T-helper 9 cell (primary cell): ENCODE measurements around the gene ZCCHC3.
"Not testable (repeated sequence)": the region's sequence is repeated elsewhere in the genome, so short reads cannot be mapped to it uniquely, and the experiment has no call there.

ENCODE experiments used
- DNase-seq: peaks from one replicate; pipeline ENCODE4 v3.0.0-alpha.2; 2020
- total RNA-seq, 2 donors: gene quantifications; one replicate each; lab custom pipeline; 2026; lab: John Stamatoyannopoulos, UW

The ZCCHC3 gene, protein sequence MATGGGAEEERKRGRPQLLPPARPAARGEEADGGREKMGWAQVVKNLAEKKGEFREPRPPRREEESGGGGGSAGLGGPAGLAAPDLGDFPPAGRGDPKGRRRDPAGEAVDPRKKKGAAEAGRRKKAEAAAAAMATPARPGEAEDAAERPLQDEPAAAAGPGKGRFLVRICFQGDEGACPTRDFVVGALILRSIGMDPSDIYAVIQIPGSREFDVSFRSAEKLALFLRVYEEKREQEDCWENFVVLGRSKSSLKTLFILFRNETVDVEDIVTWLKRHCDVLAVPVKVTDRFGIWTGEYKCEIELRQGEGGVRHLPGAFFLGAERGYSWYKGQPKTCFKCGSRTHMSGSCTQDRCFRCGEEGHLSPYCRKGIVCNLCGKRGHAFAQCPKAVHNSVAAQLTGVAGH
- total RNA-seq: 48.5 to 56.2 reads per million in 2 donors

DNA sequence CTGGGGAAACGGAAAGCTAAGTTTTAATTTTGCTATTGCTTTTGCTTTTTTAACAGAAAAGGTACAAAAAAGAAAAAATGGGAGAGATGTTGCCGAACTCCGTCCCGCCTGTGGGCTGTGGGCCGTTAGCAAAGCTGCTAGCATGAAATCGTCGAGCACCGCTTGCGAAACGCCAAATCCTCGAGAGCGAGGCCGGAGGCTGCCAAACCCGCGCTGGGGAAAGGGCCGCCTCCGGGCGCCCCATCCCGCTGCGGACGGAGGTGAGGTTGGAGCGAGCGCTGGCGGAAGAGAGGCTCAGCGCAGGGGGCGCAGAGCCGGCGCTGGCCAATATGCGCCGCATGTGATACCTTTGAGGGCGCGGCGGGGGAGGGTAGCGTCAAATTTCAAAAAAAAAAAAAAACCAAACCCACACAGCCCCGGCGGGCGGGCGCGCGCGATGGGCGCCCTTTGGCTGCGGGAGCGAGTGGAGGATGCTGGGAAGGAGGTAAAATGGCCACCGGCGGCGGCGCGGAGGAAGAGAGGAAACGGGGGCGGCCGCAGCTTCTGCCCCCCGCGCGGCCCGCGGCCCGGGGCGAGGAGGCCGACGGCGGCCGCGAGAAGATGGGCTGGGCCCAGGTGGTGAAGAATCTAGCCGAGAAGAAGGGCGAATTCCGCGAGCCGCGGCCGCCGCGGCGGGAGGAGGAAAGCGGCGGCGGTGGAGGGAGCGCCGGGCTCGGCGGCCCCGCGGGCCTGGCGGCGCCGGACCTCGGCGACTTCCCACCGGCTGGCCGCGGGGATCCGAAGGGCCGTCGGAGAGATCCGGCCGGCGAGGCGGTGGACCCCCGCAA is at the start of gene ZCCHC3:
TSS of gene ZCCHC3 (plus strand) at position 473 of the 827 bp plus-strand sequence. CDS start at position 490, 17 bp downstream.
- peak; percentile 69 for DNase-seq

DNA sequence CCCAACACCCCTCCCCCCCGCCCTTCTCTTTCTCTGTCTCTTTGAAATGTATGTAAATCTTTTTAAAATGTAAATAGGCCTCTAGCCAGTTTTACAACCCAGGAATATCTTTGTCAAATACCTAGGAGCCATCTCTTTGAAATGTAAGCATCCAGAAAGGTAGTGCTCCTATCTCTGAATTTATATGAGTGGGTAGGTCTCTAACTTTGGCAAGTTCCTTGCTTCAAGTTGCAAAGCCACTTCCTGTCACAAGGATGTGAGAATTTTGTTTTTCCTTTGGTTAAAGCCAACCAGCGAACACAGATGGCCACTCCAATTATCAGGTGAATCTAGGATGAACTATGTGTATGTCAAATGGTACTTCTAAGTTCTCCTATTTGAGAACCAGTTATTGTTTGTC is 46.0 kb upstream of the ZCCHC3 start:
- no peak for DNase-seq

DNA sequence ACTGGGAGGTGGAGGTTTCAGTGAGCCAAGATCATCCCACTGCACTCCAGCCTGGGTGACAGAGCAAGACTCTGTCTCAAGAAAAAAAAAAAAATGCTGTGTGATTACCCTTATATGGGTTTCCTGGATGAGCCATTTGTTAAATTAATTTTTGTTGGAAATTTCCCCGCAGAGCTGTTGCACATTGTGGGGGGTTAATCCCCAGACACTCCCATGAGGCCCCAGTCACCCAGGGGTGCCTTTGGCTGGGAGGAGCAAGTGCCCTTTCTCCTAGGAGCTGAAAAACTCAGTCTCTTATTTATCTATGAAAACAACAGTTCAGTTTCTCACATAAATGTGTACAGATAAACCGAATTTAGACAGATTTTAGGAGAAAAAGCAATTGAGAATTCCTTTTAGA is 44.6 kb upstream of the ZCCHC3 start:
- no peak for DNase-seq

DNA sequence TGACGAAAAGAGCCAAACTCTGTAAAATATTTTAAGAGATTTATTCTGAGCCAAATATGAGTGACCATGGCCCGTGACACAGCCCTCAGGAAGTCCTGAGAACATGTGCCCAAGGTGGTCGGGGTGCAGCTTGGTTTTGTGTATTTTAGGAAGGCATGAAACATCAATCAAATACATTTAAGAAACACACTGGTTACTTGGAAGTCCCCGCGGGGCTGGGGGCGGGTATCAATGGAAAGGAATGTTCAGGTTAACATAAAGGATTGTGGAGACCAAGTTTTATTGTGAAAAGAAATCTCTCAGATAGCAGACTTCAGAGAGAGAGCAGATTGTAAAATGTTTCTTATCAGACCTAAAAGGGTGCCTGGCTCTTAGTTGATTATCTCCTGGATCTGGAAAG is 43.9 kb upstream of the ZCCHC3 start:
- DNase-seq: not testable (repeated sequence)

DNA sequence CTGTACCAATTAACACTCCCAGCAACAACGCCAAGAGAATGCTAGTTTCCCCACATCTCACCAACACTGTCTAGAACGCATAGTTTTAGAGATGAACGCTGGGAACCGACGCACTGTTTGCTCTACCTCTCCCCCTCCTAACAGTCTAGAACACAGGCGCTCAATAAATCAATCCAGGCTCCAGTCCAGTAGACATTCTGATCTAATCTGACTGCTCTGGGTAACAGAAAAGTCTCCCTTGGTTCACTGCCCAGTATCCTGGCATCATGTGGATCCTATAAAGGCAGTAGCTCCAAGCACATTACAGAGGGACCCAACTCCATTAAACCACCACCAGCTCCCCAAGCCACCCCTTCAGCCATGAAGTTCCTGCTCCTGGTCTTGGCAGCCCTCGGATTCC is 40.0 kb upstream of the ZCCHC3 start, which contains the start of gene DEFB132:
TSS of gene DEFB132 (plus strand) at position 306 of the 400 bp plus-strand sequence. CDS start at position 361, 55 bp downstream.
- no peak for DNase-seq

DNA sequence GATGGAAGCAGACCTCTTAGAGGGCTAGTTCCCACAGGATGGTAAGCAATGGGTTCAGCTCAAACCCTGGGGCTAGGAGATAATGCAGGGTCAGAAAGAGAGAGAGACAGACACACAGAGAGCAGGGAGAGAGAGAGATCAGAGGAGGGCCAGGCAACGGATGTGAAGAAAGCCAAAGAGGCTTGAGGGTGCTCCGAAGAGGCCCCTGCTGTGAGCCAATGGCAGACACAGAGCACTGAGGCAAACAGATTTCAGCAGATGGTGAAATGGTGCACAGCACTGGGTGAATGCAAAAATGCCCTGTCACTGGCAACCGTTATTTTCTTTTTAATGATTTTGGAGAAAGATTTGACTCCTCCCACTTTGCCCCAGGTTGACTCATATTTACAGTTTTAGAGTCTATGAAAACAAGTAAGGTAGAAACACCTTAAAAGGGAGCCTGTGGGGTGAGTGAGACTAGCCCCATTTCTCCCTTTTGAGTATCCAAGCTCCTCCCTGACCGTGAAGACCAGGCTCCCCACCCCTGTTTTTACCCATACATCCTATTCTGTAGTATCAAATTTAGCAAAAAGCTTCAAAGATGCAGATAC is 39.0 kb upstream of the ZCCHC3 start:
- DNase-seq: no peak

DNA sequence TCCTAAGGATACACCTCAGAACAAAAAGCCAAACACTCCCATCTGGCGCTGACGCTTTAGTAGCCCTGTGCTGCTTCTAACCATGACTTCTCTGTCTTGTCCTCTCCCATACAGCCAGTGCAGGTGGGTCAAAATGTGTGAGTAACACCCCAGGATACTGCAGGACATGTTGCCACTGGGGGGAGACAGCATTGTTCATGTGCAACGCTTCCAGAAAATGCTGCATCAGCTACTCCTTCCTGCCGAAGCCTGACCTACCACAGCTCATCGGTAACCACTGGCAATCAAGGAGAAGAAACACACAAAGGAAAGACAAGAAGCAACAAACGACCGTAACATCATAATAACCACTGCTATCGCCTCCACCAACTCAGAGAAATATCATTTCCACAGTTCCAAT is 38.4 kb upstream of the ZCCHC3 start:
- no peak for DNase-seq

DNA sequence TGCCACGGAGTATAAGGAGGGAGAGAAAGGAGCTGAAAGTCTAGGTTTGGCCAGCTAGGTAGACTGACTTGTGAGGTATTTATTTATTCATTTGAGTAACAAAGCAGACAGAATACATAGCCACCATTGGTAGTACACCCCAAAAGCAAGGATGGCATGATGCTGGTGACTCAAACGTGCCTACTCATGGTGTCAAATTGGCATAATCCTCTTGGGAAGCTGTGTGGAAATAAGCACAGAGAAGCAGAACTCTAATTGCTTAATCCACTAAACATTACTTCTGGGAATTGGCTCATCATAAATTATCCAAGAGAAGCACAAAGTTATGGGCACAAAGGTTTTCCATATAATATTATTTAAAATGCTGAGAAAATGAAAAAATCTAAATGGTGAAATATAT is 37.4 kb upstream of the ZCCHC3 start:
- no peak for DNase-seq

DNA sequence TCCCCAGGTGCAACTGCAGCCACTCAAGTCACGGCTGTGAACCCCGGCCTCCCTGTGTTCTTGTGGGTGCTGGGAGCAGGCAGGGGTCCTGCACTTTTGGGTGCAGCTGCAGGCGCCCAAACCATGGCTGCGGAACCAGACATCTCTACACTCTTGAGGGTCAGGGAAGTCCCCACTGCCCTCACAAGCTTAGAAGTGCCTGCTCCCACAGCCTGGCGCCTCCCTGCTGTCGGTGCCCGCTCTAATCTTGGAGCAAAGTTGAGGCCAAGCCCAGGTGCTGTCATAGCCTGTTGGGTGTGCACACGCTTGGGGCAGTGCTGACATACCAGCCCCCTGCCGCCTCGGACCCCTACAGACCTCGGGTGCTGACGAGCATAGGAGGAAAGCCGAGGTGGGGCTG is 33.7 kb upstream of the ZCCHC3 start:
- no peak for DNase-seq

DNA sequence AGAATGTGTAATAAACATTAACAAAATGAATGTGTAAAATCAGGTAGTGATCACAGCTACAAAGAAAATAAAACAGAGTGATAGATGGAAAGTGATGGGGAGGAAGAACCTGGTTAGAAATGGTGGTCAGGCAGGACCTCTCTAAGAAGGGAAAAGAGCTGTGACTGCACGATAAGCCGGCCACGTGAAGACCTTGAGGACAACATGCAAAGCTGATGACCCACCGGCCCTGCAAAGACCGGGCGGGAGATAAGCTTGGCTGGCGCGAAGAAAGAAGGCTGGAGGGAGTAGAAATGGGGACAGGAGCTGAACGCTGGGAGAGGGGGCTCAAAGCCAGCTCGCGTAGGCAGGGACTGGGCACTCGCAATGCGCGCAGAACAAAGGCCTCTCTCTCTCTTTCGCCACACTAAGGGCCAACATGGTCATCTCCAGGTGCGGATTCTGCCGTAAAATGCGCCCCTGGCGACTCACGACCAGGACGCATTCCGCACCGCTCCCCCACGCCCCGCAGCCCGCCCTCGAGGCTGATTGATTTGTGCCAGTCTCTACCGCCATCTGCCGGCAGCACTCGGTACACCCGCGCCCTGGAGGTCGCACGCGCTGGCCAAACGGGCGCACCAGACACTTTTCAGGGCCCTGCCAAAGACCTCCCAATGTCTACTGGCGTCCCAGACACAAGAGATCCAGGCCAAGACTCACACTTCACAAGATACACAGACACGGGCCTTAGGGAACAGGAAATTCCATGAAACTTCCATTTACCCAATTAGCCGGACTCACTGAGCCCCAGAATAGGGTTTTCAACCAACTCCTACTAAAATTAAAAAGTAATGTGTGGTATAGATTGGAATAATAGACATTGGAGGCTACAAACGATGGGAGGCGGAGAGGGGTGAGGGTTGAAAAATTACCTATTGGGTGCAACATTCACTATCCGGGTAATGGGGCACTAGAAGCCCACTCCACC is 30.5 kb upstream of the ZCCHC3 start:
- peak; percentile 86 for DNase-seq

DNA sequence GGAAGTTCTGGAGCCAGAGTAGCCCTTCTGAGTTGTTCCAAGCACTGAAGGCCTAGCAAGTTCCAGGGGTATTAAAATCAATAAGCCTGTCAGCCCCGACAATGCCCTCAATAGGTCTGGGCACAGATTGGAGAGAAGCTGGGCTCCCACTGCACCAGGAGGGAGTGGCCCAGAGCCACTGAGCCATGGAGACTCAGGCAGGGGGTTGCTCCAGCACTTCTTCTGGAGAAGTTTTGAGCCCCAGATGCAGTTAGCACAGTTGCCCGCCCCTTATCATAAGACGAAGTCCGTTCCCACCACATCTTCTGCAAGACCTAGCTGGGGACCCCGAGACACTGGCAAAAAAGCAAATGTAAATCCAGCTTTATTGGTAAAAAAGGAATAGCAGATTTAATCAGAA is 26.9 kb upstream of the ZCCHC3 start:
- DNase-seq: no peak

DNA sequence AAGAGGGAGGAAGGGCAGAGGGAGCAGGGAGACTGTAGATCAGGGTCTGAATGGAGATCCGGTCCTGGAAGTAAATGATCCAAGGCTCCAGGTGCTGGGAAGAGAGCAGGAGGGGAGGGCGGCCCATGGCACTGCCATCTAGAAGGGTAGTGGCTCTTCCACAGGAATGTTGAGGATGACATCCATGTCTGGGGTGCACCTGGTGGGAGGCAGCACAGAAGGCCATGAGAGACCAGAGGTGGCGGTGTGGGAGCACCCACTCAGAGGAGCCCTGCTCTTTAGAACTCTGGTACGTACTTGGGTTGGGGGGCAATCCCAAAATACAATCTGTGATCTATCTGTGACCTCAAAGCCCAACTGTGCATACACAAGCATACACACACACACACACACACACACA is 26.3 kb upstream of the ZCCHC3 start:
- no peak for DNase-seq

DNA sequence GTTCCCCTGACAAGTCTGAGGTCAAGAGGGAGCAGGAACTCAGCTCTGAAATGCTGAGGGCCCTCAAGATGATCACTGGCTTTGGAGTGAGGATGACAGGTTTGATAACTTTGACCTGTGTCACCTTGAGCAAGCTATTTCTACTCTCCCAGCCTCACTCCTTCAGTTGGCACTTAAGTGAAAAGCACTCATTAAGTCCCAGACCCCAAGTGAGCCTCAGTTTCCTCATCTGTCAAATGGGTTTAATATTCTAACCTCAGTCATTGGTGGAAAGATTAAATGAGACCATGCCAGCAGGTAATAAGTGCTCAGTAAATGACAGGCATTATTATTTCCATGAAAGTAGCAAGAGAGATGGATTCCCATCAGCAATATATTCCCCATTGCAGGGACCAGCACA is 25.8 kb upstream of the ZCCHC3 start:
- no peak for DNase-seq

DNA sequence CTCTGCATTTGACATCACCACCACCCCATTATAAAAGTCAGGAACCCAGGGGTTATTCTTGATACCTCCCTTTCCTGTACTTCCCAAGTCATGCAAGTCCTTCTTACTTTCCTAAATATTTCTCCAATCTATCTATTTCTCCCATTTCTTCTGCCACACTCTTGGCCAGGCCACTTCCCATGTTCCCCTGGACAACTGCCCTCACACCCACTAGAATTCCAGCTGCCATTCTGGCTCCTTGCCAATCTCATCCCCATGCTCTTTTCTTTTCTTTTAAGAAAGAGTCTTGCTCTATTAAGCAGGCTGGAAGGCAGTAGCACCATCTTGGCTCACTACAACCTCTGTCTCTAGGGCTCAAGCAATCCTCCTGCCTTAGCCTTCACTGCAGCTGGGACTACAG is 24.7 kb upstream of the ZCCHC3 start:
- DNase-seq: no peak

DNA sequence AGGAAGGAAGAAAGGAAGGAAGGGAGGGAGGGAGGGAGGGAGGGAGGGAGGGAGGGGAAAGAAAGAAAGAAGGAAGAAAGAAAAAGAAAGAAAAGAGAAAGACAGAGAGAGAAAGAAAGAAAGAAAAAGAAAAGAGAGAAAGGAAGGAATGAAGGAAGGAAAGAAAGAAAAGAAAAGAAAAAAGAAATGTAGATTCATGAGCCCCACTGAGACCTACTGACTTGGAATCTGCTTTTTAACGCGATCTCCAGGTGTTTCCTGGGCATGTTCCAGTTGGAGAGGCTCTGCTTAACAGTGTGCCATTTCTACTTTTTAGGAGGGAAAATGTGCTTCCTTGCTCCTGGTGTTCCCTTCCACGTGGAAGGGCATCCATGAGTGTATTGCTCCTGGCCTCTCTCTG is 23.5 kb upstream of the ZCCHC3 start:
- DNase-seq: no peak

DNA sequence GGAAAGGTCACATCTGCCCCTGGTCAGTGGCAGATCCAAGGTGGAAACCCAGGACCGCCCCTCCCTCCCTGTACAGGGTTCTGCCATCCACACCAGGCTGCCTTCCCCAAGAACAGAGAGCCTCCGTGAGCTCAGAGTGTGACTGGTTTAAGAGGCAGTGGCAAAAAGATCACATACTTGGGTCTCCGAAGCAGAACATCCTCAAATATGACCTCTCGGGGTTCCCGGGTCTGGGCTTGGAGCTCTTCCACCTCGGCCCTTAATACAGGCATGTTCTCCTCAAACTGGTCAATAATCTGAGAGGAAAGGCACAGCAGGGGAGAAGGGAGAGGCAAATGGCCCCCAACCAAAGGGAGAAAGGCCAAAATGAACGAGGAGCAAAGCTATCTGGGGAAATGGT is 21.6 kb upstream of the ZCCHC3 start:
- DNase-seq: no peak

DNA sequence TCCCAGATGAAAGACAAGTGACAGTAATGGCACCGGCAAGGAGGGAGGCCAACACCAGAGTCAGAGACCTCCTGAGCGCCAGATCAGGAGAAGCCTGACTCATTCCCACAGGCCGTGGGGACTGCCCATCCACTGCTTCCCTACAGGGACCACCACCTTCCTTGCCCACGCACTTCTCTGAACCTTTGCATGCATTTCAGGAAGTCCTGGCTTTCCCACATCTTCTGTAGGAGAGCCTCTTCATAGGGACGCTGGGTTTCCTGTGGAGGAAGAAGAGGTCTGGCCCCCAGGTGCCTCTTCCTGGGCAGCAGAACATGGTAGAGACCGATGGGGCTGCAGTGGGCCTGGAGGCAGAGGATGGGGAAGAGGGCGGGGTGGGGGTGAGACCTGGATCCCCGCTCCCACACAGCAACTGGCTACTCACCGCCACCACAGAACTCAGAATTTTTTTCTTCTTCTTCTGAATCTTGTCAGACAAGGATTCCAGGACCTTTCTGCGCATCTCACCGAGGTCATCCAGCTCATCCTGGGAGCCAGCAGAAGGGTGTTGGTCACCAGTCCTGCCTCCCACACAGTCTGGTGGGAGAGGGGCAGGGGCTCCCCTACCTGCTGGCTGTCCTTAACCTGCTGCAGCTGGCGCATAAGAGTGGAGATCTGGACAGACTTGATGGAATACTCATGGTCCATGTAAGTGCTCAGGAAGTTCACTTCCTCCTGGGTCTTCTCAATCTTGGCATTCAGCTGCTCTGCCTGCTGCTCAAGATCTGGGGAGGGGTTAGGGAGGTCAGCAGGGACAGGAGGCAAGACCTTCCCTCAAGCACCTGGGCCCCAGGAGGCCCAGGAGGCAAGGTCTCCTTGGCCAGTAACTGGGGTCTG is 20.5 kb upstream of the ZCCHC3 start:
- DNase-seq: no peak

DNA sequence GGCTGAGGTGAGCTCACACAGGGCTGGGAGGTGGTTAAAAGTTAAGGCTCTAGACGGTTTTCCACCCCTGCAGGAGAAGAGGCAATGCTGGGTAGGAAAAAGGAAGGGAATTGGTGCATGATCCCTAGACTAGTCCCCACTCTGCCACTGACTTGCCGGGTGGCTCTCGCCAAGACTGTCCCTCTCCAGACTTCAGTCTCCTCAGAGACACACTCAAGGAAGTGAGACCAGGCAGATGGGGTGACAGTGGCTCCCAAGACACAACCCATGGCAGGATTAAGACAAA is 19.9 kb upstream of the ZCCHC3 start:
- DNase-seq: no peak

DNA sequence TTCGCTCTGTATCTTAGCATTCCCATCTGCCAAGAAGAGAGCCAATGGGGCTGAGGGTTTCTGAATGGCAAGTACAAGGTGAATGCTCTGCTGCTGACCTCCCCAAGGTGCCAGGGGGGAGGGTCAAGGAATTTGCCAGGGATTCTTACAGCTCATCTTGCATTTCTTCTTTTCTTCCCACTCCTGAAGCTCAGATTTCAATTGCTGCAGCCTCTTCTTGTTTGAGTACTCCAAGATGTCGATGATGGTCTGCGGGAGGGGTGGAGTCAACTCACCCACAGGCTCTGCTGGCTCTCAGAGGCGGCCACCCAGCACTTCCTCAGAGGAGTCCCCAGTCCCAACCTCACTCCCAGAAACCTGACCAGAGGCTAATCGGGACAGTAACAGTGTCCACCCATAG is 19.2 kb upstream of the ZCCHC3 start:
- no peak for DNase-seq

DNA sequence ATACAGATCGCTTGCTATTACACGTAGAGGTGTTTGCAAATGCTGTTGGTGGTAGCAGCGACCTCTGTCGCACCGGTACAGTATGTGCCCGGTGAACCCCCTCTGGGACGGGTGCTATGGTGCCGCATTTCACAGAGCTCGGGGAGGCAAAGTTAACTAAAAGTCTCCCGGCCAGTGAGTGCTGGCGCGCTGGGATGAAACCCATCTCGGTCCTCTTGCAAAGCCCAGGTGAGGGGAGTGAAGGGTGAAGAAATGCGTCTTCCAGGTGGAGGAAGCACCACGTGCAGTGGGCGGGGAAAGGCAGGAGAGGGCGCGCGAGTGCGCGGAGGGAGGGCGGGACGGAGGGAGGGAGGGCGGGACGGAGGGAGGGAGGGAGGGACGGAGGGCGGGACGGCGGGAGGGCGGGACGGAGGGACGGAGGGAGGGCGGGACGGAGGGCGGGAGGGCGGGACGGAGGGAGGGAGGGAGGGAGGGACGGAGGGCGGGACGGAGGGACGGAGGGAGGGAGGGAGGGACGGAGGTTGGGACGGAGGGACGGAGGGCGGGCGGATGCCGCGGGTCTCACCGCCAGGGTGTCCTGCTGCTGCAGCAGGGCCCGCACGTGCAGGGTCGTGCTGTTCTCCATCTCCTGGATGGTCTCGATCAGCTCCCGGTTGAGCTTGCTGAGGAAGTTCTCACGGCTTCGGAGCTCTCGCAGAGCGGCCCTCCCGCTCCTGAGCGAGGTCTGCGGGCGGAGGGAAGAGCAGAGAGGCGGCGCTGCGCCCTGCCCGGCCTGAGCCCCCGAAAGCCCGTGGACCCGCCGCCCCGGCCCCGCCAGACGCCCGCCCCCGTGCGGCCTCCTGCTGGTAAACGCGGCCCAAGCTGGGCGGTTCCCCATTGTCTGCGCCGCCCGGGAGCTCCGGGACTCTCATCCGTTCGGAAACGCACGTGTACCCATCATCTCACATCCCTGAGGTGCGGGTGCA is 18.5 kb upstream of the ZCCHC3 start:
- DNase-seq: no peak
